ENCODE measurements around the gene ETFA. TPM values are rescaled to one million over a fixed set of nuclear protein-coding genes. Genes with fewer than 3 reads are reported as not detected.

ETFA gene
- total and polyA plus RNA-seq, 12 donors, result 103 to 541 (median 442) TPM

DNA sequence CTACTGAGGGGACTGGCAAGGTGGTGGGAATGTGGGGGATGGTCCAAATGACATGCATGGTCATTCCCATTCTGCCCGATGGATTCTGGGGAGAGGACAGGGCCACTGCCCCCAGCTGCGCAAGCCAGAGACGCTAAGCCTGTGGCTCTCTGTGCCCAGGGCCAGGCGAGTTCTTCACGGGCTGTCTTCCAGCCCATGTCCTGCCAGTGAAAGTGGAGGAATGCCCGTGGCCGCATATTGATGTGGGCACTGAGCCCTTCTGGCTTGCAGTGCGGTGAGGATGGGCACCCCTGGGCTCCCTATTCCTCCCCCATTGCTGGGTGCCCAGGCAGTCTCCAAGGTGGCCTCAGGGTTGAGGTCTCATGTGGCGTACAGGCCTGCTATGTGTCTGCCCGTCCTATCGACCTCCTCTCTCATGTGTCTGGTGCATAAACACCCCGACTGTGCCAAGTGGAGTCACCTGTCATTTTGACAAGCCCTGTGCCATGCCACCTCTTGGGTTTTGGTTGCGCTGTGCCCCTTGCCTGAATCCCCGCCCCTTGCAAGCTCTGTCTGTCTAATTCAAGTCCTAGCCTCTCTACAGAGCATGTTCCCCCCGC, 134.7 kb downstream of the ETFA start:
- Histone ChIP-seq H3K27ac (peak overlapping the region in 2 of 10 donors; percentile 40 to 65), H3K4me1 (peaks cover 7 to 28% (median 13%) of the 10 kb centered on the region in 9 donors), H3K36me3 (no peaks in the 10 kb centered on the region), H3K9me3 (peaks cover 0 to 9% (median 0%) of the 10 kb centered on the region in 11 donors), H3K4me3 (no peak overlapping the region), H3K27me3 (peaks cover 0 to 30% (median 6%) of the 10 kb centered on the region in 7 donors)
- DNase-seq (no peak), ATAC-seq (peak in 5 of 8 donors; percentile 1 to 32 (median 18))
- TF ChIP-seq, protein P1, sequence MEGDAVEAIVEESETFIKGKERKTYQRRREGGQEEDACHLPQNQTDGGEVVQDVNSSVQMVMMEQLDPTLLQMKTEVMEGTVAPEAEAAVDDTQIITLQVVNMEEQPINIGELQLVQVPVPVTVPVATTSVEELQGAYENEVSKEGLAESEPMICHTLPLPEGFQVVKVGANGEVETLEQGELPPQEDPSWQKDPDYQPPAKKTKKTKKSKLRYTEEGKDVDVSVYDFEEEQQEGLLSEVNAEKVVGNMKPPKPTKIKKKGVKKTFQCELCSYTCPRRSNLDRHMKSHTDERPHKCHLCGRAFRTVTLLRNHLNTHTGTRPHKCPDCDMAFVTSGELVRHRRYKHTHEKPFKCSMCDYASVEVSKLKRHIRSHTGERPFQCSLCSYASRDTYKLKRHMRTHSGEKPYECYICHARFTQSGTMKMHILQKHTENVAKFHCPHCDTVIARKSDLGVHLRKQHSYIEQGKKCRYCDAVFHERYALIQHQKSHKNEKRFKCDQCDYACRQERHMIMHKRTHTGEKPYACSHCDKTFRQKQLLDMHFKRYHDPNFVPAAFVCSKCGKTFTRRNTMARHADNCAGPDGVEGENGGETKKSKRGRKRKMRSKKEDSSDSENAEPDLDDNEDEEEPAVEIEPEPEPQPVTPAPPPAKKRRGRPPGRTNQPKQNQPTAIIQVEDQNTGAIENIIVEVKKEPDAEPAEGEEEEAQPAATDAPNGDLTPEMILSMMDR (IDR thresholded peaks at IDR 0.05), result no peak
- intact Hi-C loops (cut with DNase I), result no loop called here
- 86 to 93% methylated on average over 15 of the region's 15 CpGs for WGBS, 2 donors

DNA sequence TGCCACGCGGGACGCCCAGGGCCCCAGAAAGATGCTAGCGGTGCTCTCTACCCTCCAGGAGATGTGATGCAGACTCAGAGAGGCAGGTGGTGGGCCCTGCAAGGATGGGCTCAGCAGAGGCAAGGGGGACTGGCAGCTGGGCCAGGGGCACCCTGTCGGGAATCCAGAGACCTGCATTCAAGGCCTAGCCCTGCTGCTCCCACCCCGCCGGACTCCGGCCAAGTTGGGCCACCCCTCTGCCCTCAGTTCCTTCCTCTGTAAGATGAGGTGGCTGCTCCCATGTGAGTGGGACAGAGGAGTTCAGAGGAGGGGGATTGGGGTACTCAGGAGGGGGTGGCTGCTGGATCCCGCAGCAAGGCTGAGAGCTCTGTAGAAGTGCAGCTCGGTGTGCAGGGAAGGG, 135.2 kb downstream of the ETFA start:
- Histone ChIP-seq H3K4me1 (peaks cover 7 to 28% (median 13%) of the 10 kb centered on the region in 9 donors), H3K4me3 (no peak overlapping the region), H3K36me3 (no peaks in the 10 kb centered on the region), H3K27ac (no peak overlapping the region), H3K9me3 (peaks cover 0 to 9% (median 0%) of the 10 kb centered on the region in 11 donors), H3K27me3 (peaks cover 0 to 25% (median 6%) of the 10 kb centered on the region in 7 donors)
- ATAC-seq (peak in 1 of 8 donors; percentile 2), DNase-seq (no peak)
- WGBS, 2 donors, result 93 to 95% methylated on average over 10 of the region's 10 CpGs
- TF ChIP-seq, protein P1 (IDR thresholded peaks at IDR 0.05), result no peak
- intact Hi-C loops (cut with DNase I), result no loop called here

GRCh38 chr15:76175442-76175841, 135.8 kb downstream of the ETFA start:
- H3K27me3 ChIP-seq, result peaks cover 0 to 21% (median 6%) of the 10 kb centered on the region in 7 donors
- intact Hi-C loops (cut with DNase I), result no loop called here
- H3K9me3 ChIP-seq, result peaks cover 0 to 9% (median 0%) of the 10 kb centered on the region in 11 donors
- no peak overlapping the region for H3K4me3 ChIP-seq
- H3K36me3 ChIP-seq, result no peaks in the 10 kb centered on the region
- DNase-seq (no peak), ATAC-seq (no peak)
- TF ChIP-seq, protein P1 (IDR thresholded peaks at IDR 0.05), result no peak
- H3K27ac ChIP-seq, result no peak overlapping the region
- WGBS, 2 donors, result 91 to 92% methylated on average over 8 of the region's 8 CpGs
- peaks cover 7 to 32% (median 15%) of the 10 kb centered on the region in 9 donors for H3K4me1 ChIP-seq

- WGBS, 2 donors, result 87 to 95% methylated on average over 5 of the region's 5 CpGs
- H3K27me3 ChIP-seq, result peaks cover 0 to 21% (median 6%) of the 10 kb centered on the region in 7 donors
- H3K4me3 ChIP-seq, result no peak overlapping the region
- intact Hi-C loops (cut with DNase I), result no loop called here
- no peaks in the 10 kb centered on the region for H3K36me3 ChIP-seq
- ATAC-seq (no peak), DNase-seq (no peak)
- peaks cover 0 to 9% (median 0%) of the 10 kb centered on the region in 11 donors for H3K9me3 ChIP-seq
- no peak overlapping the region for H3K27ac ChIP-seq
- TF ChIP-seq, protein P1 (IDR thresholded peaks at IDR 0.05), result peak in 1 of 9 donors; percentile 11
- peaks cover 7 to 40% (median 19%) of the 10 kb centered on the region in 9 donors for H3K4me1 ChIP-seq
These were observed 136.6 kb downstream of the ETFA start for GRCh38 chr15:76174654-76175053.
